ENCODE measurements around the gene CD47.
A peak's percentile ranks its signal among the peaks of the same experiment; 100 is the strongest.

The CD47 gene

DNA sequence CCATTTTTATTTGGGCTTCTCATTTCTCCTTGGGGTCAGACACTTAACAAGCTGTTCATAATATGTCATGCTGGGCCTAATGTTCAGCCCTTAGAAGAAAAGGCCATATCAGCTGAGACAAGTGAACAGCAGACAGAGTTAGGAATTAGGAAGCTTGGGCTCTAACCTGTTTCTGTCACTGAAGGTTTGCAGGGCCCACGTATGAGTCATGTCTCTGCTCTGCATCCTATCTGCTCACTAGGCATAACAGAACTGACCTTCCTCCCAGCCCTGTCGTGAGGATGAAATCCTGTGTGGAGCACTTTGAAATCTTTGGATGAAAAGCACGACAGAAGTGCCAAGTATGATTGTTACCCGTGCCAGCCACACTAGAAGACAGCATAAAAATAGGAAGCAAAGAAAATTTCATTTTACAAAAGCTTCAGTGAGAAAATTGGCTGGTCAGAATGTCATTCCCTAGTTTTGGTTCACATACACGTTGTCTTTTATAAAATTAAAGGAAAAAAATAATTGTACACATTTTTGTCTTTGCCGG is 26.5 kb upstream of the CD47 start:
- no peak for DNase-seq (ENCODE audit: low spot score)

DNA sequence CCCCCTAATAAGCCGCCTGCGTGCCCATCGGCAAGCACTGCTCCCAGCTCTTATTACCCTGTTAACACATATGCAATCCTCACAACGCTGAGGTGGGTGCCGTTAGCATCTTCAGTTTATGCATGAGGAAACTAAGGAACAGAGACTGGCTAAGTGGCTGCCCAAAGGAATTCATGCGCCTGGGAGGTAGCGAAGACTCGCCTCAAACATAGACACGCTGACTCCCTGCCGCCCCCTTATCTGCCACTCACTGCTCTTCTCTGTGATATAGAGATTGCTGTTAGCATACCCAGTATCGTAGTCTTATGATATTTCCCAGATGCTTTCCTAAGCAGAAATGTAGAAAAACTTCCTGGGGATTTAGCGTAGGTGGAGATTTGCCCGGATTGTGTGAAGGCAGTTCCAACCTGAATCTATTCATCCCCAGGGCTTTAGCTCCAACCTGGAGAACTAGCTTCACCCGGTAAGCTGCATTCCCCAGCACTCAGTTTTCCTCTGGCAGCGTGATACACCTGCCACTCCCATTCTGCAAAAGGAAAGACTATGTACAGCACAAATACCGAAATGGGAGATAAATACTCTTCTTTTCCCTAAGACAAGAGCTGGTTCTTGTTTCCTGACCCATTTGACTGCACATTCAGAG is 23.7 kb upstream of the CD47 start:
- DNase-seq (ENCODE audit: low spot score), result no peak

DNA sequence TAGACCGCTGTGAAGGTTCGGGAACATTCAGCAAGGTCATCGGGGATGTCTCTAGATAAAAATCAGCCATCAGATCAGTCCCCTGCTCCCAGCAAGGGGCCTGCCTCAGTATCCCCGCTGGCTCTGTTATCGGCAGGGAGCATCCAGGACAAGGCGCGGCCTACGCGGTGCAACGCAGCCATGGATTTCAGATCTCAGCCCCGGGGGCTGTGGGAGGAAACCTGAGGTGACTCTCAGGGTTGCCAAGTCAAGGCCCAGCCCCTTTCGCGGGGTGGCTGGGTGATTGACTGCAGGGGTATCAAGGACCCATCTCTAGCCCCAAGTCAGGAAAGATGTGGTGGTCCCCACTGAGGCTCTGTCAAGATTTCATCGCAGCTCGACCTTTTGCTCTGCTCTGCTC is 23.1 kb upstream of the CD47 start:
- no peak for DNase-seq (ENCODE audit: low spot score)

DNA sequence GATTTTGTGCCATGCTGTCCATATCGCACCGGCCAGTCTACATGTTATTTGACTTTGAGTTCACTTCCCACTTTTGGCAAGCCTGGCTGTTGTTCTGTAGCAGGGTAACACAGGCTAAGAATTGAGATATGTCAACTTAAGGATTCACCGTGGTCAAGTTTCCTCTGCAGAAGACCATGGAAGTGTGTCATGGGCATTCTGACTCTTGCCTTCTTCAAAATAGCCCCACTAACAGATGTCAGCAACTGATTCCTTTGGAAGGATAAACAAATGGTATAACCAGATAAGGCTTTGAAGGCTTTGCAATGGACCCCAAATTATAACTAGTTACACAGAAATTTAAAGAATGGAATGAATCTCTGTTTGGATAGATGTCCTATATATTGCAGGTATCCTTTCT is 20.1 kb upstream of the CD47 start:
- no peak for DNase-seq (ENCODE audit: low spot score)

DNA sequence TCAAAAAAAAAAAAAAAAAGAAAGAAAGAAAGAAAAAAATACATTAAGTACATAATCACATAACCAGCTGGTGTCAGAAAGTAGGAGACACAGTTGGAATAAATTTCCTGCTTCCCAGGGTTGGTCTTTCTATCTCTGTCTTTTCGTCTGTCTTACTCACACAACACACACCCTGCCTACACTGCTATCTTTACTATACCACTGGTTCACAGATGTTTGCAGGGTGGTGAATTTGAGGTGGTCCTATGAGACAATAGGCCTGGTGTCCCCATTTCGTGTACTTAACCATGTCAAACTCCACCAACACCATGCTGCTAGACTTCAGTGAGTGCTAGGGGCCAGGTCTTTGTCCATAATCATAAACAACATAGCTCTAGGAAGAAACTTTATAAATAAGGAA is 17.6 kb upstream of the CD47 start:
- DNase-seq (ENCODE audit: low spot score), result no peak

DNA sequence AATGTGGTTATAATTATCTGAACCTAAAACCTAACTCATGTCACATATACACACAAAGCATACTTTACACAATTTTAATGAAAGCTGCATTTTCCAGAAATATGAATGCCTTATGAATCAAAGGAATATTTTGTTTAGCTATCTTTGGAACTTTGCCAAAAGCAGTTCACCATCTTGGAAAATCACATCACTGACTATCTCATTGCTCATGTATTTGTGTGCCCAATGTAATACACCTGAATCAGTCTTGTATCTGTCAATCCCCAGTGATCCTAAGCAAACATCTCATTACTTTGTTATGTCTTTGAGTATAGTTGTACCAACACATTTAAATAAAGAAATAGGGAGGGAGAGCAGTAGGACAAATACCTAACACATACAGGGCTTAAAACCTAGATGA is 15.6 kb upstream of the CD47 start:
- DNase-seq (ENCODE audit: low spot score), result no peak

DNA sequence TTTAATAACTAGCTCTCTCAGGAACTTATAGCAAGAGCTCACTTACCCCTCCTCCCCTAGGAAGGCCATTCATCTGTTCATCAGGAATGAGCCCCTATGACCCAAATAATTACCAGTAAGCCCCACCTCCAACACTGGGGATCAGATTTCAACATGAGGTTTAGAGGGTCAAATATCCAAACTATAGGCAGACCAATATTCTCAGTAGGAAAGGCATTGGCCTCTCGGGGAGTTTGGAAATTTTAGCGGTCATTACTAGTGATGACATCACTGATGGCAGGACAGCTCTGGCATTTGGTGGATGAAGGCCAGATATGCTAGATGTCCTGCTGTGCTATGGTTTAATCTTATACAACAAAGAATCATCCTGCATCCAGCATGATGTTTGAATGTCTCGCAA is 15.2 kb upstream of the CD47 start:
- DNase-seq (ENCODE audit: low spot score), result no peak

DNA sequence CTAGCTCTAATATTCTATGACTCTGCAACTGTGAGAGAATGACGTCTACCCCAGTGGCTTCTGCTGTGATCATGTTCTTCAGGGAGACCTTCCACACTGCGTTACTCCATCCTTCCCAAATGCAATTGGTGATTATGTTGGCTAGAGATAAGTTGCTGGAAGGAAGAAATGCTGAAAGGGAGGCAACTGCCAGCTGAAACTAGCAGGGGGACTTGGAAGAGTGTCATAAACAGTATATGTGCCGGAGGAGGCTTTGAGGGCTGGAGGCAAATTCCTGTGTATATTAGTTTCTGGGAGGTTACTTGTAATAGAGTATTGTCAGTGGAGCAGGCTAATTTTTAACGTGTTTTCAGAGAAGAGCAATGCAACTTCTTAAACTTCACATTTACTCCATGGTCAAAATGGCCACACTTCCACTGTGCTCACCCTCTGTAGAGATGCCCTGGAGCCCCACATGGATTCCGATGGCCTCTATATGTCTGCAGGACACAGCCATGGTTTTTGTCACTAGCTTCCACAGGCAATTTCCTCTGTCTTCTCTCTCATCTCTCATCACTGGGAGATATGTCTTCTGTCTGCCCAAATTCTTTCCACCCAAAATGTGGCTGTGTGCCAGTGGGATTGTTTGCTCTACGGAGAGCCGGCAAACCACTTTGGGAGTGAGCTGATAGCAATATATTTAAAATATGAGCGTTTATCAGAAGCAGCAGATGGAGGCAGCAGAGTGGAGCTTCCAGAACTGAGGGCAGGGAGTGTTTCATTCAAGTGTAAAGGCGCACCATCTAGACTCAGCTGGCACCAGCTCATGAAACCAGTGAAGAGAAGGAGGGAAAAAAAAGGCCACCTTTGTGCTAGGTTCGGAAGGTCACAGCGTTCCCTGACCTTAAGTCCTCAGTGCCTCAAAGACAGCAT is 13.3 kb upstream of the CD47 start:
- DNase-seq (ENCODE audit: low spot score), result peak; percentile 50

DNA sequence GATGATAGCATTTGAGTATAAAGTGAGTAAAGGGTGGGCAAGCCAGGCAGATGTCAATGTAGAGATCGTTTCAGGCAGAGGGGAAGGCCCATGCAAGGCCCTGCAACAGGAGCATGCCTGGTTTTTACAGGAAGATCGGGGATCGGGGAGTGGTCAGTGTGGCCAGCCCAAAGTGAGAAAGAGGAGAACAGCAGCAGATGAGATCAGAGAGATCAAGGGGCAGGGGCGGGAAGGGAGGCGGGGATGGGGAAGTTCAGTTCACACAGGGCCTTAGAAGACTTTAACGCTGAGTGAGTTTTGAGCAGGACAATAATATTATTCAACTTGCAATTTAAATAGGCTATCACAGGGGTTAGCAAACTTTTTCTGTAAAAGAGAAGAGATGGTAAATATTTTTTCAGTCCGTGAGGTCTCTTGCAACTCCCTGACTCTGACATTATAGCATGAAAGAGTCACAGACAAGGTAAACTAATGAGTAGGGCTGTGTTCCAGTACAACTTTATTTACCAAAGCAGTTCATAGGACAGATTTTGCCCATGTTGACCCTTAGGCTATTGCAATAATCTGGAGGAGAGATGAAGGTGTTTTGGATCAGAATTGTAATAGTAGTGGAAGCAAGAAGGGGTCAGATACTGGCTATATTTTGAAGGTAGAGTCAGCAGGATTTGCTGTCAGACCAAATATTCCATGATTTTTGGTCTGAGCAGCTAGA is 12.4 kb upstream of the CD47 start:
- no peak for DNase-seq (ENCODE audit: low spot score)

DNA sequence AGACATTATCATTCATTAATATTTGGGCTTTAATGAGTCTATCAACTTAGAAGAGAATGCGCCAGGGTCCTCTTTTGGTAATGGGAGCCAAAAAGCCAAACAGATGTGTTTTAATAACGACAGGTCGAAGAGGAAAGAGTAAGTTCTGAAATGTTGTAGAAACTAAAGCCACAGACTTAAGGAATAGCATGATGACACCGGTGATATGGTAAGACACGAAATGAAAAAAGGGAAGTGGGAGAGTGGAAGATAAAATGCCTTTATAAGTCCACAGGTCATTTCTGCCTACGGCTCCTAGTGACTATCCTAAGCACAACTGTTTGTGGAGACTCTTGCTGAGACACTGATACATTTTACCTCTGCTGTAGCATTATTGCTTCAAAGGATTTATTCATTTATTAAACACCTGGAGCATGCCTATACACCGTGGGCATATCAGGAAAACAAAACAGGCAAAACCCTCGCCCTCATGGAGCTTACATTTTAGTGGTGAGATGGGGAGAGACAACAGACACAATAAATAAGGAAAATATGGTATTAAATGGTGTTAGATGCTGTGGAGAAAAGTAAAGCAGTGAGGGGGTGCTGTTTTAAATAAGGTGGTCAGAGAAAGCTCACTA is 11.7 kb upstream of the CD47 start:
- DNase-seq (ENCODE audit: low spot score), result no peak

DNA sequence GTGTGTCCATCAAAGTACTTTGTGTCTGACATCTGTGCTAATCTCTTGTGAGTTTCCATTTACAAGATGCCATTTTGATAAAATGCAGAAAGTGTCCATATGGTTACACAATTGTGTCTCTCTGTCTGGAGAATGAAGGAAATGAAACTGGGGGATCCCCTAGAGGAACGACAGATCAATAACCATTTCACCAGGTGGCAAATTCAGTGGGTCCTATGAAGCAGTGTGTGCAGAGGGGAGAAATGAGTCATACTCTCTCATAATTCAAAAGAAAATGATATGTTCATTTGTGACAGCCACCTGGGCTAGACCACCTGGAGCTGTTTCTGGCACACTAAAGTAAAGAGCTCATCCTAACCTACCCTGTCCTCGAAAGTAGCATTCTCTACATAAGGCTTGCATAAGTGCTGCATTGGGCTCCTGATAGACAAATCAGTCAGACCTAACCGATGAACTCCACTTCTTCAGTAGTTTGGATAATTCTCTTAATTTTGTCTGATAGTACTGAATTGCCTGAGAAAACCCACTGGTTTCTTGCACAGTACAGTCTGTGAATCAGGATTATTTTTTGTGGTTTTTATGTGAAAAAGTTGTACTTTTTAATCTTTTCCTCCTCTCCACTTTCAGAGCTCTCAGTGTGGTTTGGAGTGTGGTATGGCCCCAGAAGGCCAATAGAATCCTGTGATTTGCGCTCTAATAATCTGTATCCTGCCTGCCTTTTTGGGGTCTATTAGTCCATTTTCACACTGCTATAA is 10.3 kb upstream of the CD47 start:
- no peak for DNase-seq (ENCODE audit: low spot score)

DNA sequence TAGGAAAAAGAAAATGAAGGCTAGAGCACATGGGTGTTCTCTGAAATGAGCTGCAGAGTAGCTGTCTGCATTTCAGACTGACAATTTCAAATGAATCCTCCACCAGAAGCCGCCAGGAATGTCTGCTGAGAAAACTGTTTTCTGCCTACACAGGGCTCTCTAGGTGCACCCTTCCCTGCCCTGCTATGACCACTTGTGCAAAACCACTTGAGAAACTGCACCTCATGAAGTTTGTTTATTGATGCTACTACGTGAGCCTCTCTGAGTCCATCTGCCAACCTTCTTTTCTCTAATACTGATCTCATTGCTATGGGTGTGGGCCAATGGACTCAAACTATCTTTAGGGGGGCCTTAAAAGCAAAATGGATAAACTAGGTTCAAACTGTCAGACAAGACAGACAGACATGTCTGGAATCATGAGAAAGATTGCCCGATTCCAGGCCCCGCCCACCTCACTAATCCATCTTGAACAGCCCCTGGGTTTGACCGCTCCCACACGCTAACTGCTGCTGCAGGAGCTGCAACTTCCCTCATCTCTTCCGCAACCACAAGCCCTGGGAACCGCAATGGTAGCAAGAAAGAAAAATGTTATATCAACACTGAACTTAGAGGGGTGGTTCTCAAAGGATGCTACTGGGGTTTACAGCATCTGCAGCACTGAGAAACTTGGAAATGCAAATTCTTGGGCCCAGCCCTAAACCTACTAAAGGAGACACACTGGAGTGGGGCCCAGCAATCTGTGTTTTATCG is 9.0 kb upstream of the CD47 start:
- no peak for DNase-seq (ENCODE audit: low spot score)

DNA sequence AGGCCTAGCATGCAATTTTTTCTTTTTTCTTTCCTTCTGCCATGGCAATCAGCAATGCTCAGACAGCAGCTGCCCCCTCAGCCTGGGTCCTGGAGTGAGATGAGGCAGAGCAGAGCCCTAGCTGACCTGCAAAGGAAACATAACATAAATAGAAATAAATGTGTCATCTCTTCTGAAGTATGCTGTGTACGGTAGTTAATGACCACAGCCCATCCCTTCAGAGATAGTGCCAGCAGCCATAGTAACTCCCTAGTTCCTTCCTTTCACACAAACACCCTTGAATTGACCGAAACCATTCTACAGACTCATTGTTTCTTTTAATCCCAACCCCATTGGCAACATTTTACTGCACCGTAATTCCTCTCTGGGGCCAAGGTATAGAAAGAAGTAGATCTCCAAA is 8.4 kb upstream of the CD47 start:
- no peak for DNase-seq (ENCODE audit: low spot score)

DNA sequence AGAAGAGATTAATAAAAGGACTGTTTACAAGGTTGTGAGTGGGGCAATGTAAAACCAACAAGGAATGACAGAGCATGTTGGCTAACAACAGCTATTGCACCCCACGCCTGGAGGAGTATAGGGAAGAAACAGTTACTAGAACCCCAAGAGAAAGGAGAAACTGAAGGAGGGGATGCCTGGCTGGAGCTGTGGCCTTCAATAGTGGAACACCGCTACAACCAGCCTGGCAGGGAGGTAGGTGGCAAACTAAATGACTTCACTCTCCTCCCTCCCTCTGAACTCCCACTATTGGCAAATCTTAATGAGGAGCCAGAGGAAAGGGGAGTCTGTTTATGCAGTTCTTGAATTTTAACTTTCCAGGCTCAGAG is 7.2 kb upstream of the CD47 start:
- DNase-seq (ENCODE audit: low spot score), result no peak

DNA sequence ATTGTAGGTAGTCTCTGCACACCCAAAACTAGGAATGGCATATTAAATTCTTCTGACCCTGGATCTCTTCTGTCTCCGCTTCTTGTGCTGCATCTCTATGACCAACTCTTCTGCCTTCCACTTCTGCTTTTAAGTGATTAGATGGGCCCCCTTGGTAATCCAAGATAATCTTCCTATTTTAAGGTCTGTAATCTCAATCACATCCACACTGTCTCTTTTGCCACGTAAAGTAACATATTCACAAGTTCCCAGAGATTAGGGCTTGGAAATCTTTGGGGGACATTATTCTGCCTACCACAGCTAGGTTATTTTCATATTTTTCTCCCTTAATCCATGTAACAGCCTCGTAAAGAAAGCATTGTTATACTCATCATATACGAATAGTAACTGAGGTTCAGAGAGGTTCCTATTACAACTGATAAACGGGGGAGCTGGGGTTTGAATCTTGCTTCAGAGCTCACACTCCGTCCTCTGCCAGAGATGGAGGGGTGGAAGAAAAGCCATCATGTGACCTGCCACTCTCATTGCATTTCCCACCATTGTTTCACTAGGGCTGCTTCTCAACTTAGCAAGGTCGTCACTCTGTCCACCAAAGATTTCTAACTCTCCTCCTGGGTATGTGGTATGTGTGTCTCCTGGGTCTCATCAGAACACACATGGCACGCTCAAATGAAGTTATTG is 6.6 kb upstream of the CD47 start:
- no peak for DNase-seq (ENCODE audit: low spot score)

DNA sequence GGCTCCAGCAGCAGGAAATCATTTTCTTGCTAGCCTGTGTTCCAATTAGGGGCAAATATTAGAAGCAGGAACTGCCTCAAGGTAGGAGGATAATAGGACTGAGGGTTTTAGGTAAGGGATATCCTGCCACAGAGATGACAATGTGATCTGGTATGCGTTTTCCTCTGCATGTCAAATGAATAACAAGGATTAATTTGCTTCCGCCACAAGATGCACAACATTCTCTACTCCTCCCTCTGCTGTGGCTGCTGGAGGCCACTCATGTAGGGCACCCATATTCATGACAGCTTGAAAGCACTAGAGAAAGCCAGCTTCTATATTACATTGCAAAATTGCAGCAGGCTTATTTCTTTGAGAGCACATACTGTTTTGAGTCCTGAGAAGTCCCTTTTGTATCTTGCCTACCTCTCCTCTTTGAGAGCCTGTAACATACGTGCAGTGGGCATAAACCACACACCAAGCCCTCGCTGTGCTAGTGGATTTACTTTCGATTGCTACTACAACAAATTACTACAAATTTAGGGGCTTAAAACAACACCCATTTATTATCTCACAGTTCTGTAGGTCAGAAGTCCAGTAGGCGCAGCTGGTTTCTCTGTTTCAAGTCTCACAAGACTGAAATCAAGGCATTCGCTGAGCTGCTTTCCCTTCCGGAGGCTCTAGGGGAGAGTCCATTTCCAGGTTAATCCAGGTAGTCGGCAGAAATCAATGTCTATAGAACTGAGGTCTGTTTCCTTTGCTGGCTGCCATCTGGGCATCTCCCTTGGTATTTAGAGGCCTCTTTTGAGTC is 5.9 kb upstream of the CD47 start:
- DNase-seq (ENCODE audit: low spot score), result no peak

DNA sequence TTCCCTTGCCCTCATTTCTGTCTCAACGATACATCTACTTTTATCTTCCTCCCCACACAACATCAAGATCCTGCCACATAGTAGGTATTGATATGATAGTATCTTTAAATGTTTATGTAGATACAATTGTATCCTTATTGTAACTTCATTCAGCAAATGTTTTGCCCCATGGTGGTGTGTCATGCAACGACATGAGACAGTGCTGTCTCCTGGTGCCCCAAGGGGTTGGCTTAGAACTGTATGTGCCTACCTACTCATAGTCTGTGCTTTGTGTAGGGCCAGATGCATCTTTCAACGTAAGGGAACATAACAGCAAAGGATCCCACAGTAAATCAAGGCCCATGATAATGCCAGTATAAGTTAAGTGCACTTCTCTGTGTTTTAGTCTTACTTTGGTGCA is 2.8 kb upstream of the CD47 start:
- no peak for DNase-seq (ENCODE audit: low spot score)

DNA sequence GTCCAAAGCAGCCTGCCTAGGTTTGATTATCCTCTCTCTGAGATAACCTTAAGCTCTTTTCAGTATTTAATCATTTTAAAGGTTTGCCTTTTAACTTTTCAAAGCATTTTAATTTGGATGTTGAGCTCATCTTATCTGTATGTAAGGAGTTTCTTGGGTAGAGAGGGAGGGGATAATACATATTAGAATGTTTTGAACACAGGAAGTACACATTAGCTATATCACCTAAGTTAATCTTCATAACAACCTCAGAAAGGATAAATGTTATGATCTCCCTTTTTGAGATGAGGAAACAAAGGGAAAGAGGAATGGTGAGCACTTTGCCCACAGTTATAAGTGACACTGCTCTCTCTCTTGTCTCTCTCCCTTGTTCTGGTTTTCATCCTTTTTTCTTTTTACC is 2.2 kb upstream of the CD47 start:
- DNase-seq (ENCODE audit: low spot score), result no peak

DNA sequence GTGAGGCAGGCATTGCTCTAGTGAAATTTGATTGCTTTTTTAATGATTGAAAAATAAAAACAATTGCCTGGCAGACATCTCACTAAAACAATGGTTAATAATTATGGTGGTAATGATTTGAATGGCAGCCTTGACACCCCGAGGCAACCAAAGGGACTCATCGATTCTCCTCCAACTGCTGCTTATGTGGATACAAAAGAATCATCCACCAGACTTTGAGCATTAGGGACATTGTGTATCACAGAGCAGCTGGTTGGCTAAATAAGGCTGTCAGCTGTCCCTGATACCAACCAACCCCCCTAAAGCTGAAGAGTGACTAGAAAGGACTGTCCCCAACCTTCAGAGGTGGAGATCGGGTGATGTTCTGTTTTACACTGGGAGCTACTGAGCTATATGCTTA is 1.7 kb upstream of the CD47 start:
- no peak for DNase-seq (ENCODE audit: low spot score)

Measured in COLO829 (cell line).